Neural crest cell (in vitro differentiated cells): ENCODE results near the gene PIK3C2G. TPM values are rescaled to one million over a fixed set of nuclear protein-coding genes. Genes with fewer than 3 reads are reported as not detected.
"Not testable (repeated sequence)": the region's sequence is repeated elsewhere in the genome, so short reads cannot be mapped to it uniquely, and the experiment has no call there.

Experiments used
- DNase-seq: peaks from one replicate; pipeline ENCODE4 v3.0.0; 2021; ENCODE audit warnings: low read depth, mixed read lengths, low spot score
- H3K27ac Mint-ChIP-seq: one replicate; pipeline ENCODE4 v1.8.0; 2021; ENCODE audit warnings: mild to moderate bottlenecking, mixed read lengths; ENCODE audit not compliant: unreplicated experiment
- H3K27me3 Mint-ChIP-seq: 2 replicates; pipeline ENCODE4 v1.8.0; 2021; ENCODE audit warnings: low read depth, mild to moderate bottlenecking, mixed read lengths
- H3K36me3 Mint-ChIP-seq: 2 replicates; pipeline ENCODE4 v1.8.0; 2021; ENCODE audit warnings: low read depth, mild to moderate bottlenecking, mixed read lengths
- H3K4me1 Mint-ChIP-seq: 2 replicates; pipeline ENCODE4 v1.8.0; 2021; ENCODE audit warnings: mixed read lengths
- H3K4me3 Mint-ChIP-seq: one replicate; pipeline ENCODE4 v1.8.0; 2021; ENCODE audit warnings: mild to moderate bottlenecking, mixed read lengths
- H3K9me3 Mint-ChIP-seq: 2 replicates; pipeline ENCODE4 v1.8.0; 2021; ENCODE audit warnings: mixed read lengths
- total RNA-seq: library from RNA; stranded (reverse); gene quantifications from 2 replicates; pipeline ENCODE4 v1.2.1, GENCODE V29; 2021
- TF ChIP-seq, protein P1 (sequence below): fragments of 200-600 bp; sonication (generic); conservative IDR thresholded peaks from 2 replicates; pipeline ENCODE4 v1.5.0; 2021; ENCODE audit warnings: antibody characterized with exemption, mild to moderate bottlenecking

PIK3C2G gene
- total RNA-seq, 1 donor from 2014 or later = not detected

DNA sequence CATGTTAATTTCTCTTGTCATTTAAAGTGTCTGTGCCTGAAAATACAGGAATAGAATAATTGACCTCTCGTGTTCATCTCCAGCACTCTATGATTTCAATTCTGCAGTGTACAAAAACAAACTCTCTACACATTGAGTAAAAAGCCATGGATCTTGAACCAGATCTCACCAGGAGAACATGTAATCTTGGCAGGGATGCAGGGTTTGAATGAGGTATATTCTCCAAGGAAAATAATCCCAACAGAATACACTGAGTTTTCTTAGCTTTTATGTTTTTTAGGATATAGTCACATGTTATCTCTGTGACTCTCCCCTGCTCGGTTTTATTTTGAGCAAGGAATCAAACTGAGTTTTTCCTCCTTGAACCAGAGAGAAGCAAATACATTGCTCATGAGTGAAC lies 224.7 kb downstream of the PIK3C2G start:
- Mint-ChIP-seq H3K36me3 (no peaks in the 10 kb centered on the region), H3K9me3 (peaks cover 3% of the 10 kb centered on the region), H3K4me3 (no peak overlapping the region), H3K4me1 (peaks cover 5% of the 10 kb centered on the region), H3K27ac (no peak overlapping the region), H3K27me3 (no peaks in the 10 kb centered on the region)
- DNase-seq = no peak
- TF ChIP-seq, protein P1, sequence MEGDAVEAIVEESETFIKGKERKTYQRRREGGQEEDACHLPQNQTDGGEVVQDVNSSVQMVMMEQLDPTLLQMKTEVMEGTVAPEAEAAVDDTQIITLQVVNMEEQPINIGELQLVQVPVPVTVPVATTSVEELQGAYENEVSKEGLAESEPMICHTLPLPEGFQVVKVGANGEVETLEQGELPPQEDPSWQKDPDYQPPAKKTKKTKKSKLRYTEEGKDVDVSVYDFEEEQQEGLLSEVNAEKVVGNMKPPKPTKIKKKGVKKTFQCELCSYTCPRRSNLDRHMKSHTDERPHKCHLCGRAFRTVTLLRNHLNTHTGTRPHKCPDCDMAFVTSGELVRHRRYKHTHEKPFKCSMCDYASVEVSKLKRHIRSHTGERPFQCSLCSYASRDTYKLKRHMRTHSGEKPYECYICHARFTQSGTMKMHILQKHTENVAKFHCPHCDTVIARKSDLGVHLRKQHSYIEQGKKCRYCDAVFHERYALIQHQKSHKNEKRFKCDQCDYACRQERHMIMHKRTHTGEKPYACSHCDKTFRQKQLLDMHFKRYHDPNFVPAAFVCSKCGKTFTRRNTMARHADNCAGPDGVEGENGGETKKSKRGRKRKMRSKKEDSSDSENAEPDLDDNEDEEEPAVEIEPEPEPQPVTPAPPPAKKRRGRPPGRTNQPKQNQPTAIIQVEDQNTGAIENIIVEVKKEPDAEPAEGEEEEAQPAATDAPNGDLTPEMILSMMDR = no peak

DNA sequence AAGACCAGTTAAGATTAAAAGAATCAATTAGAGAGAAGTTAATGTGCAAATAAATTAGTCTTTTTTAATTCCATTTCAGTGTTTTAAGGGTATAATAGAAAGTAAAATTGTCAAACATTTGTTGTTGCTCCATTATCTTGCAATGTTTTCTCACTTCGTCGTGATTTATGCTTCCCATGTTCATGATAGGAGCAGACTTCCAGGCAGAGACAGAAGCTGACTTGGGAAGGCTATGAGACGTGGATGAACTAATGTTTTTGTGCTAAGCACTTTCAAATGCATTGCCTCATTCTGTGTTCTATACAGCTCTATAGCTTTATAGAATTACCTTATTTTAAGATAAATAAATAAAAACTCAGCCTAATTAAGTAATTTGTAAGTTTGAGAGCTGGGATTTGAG lies 226.2 kb downstream of the PIK3C2G start:
- no peak overlapping the region for H3K4me3 Mint-ChIP-seq
- peaks cover 5% of the 10 kb centered on the region for H3K4me1 Mint-ChIP-seq
- no peak for DNase-seq
- no peak overlapping the region for H3K27ac Mint-ChIP-seq
- TF ChIP-seq, protein P1 = no peak
- H3K9me3 Mint-ChIP-seq = peaks cover 3% of the 10 kb centered on the region
- H3K36me3 Mint-ChIP-seq = no peaks in the 10 kb centered on the region
- no peaks in the 10 kb centered on the region for H3K27me3 Mint-ChIP-seq

DNA sequence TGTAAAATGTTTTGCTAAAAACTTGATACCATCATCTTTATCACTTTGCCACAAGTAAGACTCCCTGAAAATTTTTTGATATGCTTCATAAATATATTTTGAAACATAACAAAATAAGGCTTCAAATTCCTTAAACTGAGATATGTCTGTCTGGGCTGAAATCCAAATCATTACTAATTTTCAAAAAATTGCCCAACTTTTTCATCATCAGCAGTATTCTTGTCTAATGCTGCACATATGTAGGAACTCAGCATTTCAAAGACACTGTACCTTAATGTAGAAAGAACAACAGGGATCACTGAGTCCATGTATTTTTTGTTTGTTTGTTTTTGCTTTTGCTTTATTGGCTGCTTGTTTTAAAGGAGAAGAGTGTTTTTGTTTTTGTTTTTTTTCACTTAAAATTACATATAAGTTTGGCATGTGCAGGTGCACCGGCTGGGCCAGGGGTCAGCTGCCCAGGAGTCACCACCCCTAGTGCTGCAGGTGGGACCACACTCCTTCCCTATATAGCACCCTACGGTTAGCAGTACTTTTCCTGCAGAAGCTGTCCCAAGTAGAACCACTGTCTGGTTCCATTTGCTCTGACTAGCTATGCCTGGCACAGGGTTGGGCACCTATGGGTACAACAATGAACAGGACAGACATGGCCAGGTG lies 231.2 kb downstream of the PIK3C2G start:
- DNase-seq = no peak
- no peaks in the 10 kb centered on the region for H3K27me3 Mint-ChIP-seq

DNA sequence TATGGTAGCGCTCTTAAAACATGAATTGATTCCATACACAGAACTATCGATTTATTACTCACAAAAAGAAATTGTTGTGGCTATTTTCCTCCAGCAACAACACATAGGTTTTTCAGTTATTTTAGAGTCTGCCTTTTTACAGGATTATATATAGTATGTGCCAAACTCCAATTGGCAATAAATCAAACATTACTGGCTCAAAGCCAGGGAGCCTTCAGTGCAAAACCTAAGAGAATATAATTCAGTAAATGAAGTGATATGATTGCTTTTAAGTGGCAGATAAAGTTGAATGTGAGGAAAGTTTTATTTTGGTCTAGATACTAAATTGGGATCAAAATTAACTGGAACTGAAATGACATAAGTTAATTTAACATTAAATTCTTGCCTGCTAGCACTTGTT lies 234.8 kb downstream of the PIK3C2G start:
- DNase-seq = no peak
- no peak overlapping the region for H3K27ac Mint-ChIP-seq
- no peak overlapping the region for H3K4me3 Mint-ChIP-seq
- H3K9me3 Mint-ChIP-seq = no peaks in the 10 kb centered on the region
- TF ChIP-seq, protein P1 = no peak
- no peaks in the 10 kb centered on the region for H3K36me3 Mint-ChIP-seq
- H3K4me1 Mint-ChIP-seq = no peaks in the 10 kb centered on the region
- no peaks in the 10 kb centered on the region for H3K27me3 Mint-ChIP-seq

More for the DNA sequence above, 231.2 kb downstream of the PIK3C2G start:
- H3K4me3 Mint-ChIP-seq = no peak overlapping the region
- TF ChIP-seq, protein P1 = no peak
- no peaks in the 10 kb centered on the region for H3K9me3 Mint-ChIP-seq
- H3K4me1 Mint-ChIP-seq = no peaks in the 10 kb centered on the region
- no peaks in the 10 kb centered on the region for H3K36me3 Mint-ChIP-seq
- H3K27ac Mint-ChIP-seq = no peak overlapping the region

DNA sequence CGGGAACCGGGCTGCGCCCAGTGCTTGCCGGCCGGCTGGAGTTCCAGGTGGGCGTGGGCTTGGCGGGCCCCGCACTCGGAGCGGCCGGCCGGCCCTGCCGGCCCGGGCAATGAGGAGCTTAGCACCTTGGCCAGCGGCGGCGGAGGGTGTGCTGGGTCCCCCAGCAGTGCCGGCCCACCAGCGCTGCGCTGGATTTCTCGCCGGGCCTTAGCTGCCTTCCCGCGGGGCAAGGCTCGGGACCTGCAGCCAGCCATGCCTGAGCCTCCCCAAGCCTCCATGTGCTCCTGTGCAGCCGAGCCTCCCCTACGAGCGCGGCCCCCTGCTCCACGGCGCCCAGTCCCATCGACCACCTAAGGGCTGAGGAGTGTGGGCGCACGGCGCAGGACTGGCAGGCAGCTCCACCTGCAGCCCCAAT lies 238.8 kb downstream of the PIK3C2G start:
- not testable (repeated sequence) for H3K36me3 Mint-ChIP-seq, H3K27me3 Mint-ChIP-seq, H3K4me3 Mint-ChIP-seq, H3K9me3 Mint-ChIP-seq, H3K27ac Mint-ChIP-seq, H3K4me1 Mint-ChIP-seq, DNase-seq

DNA sequence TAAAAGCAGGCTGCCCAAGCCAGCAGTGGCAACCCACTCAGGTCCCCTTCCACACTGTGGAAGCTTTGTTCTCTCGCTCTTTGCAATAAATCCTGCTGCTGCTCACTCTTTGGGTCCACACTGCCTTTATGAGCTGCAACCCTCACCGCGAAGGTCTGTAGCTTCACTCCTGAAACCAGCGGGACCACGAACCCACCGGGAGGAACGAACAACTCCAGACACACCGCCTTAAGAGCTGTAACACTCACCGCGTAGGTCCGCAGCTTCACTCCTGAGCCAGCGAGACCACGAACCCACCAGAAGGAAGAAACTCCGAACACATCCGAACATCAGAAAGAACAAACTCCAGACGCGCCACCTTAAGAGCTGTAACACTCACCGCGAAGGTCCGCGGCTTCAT lies 239.4 kb downstream of the PIK3C2G start:
- not testable (repeated sequence) for H3K4me1 Mint-ChIP-seq, H3K9me3 Mint-ChIP-seq, H3K27ac Mint-ChIP-seq, DNase-seq, H3K36me3 Mint-ChIP-seq, H3K4me3 Mint-ChIP-seq, H3K27me3 Mint-ChIP-seq
